ENCODE measurements around the gene SNTA1. TPM values are rescaled to one million over a fixed set of nuclear protein-coding genes. Genes with fewer than 3 reads are reported as not detected.

The SNTA1 gene
- 13.6 and 15.4 TPM in 2 replicates for total RNA-seq (2022)
- Bru-seq, nascent RNA = percentile 53 among the genes with signal in this experiment
- BruChase-seq, experiment 1, labeled RNA remaining after a 2-hour chase = percentile 48 among the genes with signal in this experiment
- BruChase-seq, experiment 2, labeled RNA remaining after a 6-hour chase = percentile 52 among the genes with signal in this experiment
- long read RNA-seq, transcript SNTA1-201 (8 exons, 2,342 nt) = major isoform, 30 of 40 reads
- long read RNA-seq, partial matches to known transcripts = 5 of 40 reads
- long read RNA-seq, other reads (novel, unspliced or antisense) = 5 of 40 reads

DNA sequence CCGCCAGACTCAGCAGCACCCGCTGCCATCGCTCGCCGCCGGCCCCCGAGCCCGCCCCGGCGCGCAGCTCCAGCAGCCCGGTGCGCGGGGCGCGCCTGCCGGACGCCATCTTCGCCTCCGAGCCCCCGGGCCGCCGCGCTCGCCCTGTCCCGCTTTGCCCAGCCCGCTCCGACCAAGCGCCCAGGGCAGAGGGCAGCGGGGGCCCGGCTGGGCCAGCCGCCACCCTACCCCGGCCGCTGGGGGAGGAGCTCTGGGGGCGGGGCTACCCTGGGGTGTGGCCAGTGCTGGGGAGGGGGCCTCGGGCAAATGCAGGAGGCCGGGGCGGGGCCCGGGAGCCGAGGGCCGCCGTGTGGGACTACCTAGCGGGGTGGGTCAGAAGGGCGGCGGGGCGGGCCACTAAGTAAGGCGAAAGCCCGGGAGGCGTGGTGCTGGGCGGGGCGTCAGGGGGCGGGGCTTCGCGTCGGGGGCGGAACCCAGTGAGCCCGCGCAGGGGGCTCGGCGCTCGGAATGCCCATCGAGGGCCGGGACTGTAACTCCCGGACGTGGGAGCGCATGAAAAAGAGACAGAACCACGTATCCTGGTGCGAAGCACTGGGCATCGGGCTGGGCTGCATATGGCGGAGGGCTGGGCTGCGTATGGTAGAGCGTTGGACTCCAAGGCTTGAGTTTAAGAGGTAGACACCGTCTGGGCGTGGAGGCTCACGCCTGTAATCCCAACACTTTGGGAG is at the start of gene SNTA1:
Gene SNTA1 (minus strand): TSS at position 252 of the 728 bp plus-strand sequence. CDS start 143 bp downstream, at position 109.
- peak within 1 kb of the TSS; percentile 72 for H3K4me3 ChIP-seq (ENCODE audit: low read depth, low read length)
- peak; percentile 100 for DNase-seq
- peaks cover 22% of the 10 kb centered on the region for H3K4me1 ChIP-seq
- no TSS peak for BruUV-seq (replicated peaks)
- no peaks in the 10 kb centered on the region for H3K36me3 Mint-ChIP-seq (ENCODE audit: insufficient read depth, unreplicated experiment)
- peak within 1 kb of the TSS; percentile 9 for H3K27ac Mint-ChIP-seq (ENCODE audit: unreplicated experiment)
- CTCF ChIA-PET = interaction anchor here (0.6 to 2.4 kb wide), 18 partner anchors 10 to 672 kb away, joined by 3 to 12 read pairs (median 5); partner anchors contain the start of genes ACTL10 and CBFA2T2
- no peaks in the 10 kb centered on the region for H3K27me3 Mint-ChIP-seq (ENCODE audit: insufficient read depth, unreplicated experiment)
- no peaks in the 10 kb centered on the region for H3K27me3 ChIP-seq (replicated peaks; ENCODE audit: control insufficient read depth, insufficient read depth, low read length)
- no peaks in the 10 kb centered on the region for H3K9me3 ChIP-seq
- H3K4me3 Mint-ChIP-seq (ENCODE audit: unreplicated experiment) = peak within 1 kb of the TSS; percentile 89
- POLR2A ChIA-PET = interaction anchor here (0.5 to 1.7 kb wide), 13 partner anchors 15 to 668 kb away, joined by 3 to 25 read pairs (median 4); partner anchors contain the start of genes ACTL10, CBFA2T2, CDK5RAP1 and EIF2S2
- H3K9me3 Mint-ChIP-seq (ENCODE audit: unreplicated experiment) = peaks cover 6% of the 10 kb centered on the region
- intact Hi-C loops (cut with micrococcal nuclease; ENCODE audit: unreplicated experiment) = loop anchor here (1.0 to 5.0 kb wide), 3 partner anchors 42 to 289 kb away; partner anchors contain the start of genes CDK5RAP1 and ZNF341
- no peaks in the 10 kb centered on the region for H3K36me3 ChIP-seq (ENCODE audit: control insufficient read depth, insufficient read depth, low read length)
- TF ChIP-seq, protein P1, sequence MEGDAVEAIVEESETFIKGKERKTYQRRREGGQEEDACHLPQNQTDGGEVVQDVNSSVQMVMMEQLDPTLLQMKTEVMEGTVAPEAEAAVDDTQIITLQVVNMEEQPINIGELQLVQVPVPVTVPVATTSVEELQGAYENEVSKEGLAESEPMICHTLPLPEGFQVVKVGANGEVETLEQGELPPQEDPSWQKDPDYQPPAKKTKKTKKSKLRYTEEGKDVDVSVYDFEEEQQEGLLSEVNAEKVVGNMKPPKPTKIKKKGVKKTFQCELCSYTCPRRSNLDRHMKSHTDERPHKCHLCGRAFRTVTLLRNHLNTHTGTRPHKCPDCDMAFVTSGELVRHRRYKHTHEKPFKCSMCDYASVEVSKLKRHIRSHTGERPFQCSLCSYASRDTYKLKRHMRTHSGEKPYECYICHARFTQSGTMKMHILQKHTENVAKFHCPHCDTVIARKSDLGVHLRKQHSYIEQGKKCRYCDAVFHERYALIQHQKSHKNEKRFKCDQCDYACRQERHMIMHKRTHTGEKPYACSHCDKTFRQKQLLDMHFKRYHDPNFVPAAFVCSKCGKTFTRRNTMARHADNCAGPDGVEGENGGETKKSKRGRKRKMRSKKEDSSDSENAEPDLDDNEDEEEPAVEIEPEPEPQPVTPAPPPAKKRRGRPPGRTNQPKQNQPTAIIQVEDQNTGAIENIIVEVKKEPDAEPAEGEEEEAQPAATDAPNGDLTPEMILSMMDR (IDR thresholded peaks at IDR 0.05; ENCODE audit: insufficient read depth in 1 of 2, low read depth in 1 of 2, low read length in 1 of 2, severe bottlenecking in 1 of 2, unreplicated experiment in 1 of 2) = no peak
- H3K4me1 Mint-ChIP-seq (ENCODE audit: low read depth, unreplicated experiment) = peaks cover 26% of the 10 kb centered on the region

DNA sequence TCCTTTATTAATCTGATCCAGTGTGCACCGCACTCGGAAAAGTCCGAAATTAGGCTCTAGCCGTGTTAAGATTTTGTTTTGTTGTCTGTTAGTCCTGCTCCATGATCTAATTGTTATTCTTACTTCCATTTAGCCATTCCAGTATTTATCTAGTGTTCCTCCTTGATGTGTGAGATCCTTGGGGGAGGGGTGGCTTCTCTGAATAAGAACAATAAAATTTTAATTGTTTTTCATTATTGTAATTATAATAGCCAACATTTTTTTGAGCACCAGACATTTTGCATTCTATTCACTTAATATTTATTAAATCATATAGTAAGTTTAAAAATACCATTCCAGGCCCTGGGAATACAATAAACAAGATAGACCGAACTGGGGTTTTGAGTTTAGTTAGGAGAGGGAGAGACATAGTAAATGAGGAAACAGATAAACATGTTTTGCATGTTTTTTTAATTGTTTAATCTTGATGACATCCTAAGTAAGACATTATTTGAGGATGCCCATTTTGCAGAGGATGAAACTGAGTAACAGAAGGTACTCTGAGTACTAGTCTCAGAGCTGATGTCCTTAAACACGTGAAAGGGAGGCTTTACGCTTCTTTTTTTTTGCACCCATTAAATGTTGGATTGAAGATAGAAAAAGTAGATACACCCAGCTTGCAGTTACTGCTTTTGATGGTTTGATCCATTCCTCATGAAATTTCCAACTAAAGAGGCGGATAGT is 47.5 kb upstream of the SNTA1 start:
- H3K4me1 Mint-ChIP-seq (ENCODE audit: low read depth, unreplicated experiment) = peaks cover 8% of the 10 kb centered on the region
- Histone ChIP-seq H3K9me3 (no peaks in the 10 kb centered on the region), H3K36me3 (ENCODE audit: control insufficient read depth, insufficient read depth, low read length) (no peaks in the 10 kb centered on the region), H3K4me1 (peaks cover 14% of the 10 kb centered on the region), H3K27me3 (replicated peaks; ENCODE audit: control insufficient read depth, insufficient read depth, low read length) (no peaks in the 10 kb centered on the region), H3K4me3 (ENCODE audit: low read depth, low read length) (peak overlapping the region; percentile 95)
- DNase-seq = no peak
- ChIA-PET CTCF (interaction anchor here (0.6 to 2.5 kb wide), 6 partner anchors 10 to 176 kb away, joined by 3 to 19 read pairs (median 5); partner anchors contain the start of gene ACTL10), POLR2A (interaction anchor here (0.6 to 2.2 kb wide), 9 partner anchors 10 to 1701 kb away, joined by 3 to 25 read pairs (median 12); partner anchors contain the start of genes ACTL10, RALY, SNTA1 and ZNF341)
- TSS peak; percentile 54 for BruUV-seq (replicated peaks)
- peak overlapping the region; percentile 38 for H3K27ac Mint-ChIP-seq (ENCODE audit: unreplicated experiment)
- peak overlapping the region; percentile 92 for H3K4me3 Mint-ChIP-seq (ENCODE audit: unreplicated experiment)
- intact Hi-C loops (cut with micrococcal nuclease; ENCODE audit: unreplicated experiment) = loop anchor here (1.0 kb wide), 1 partner anchor 22 kb away; no protein-coding TSS in a partner anchor
- no peaks in the 10 kb centered on the region for H3K27me3 Mint-ChIP-seq (ENCODE audit: insufficient read depth, unreplicated experiment)
- peaks cover 36% of the 10 kb centered on the region for H3K36me3 Mint-ChIP-seq (ENCODE audit: insufficient read depth, unreplicated experiment)
- H3K9me3 Mint-ChIP-seq (ENCODE audit: unreplicated experiment) = no peaks in the 10 kb centered on the region
- TF ChIP-seq, protein P1 (IDR thresholded peaks at IDR 0.05; ENCODE audit: insufficient read depth in 1 of 2, low read depth in 1 of 2, low read length in 1 of 2, severe bottlenecking in 1 of 2, unreplicated experiment in 1 of 2) = no peak
